Suprapubic skin (tissue), 4 donors: ENCODE measurements around the gene NFYC. TPM values are rescaled to one million over a fixed set of nuclear protein-coding genes. Genes with fewer than 3 reads are reported as not detected.

Source experiments
- DNase-seq, 2 donors: peaks; one replicate each; pipeline ENCODE4 v3.0.0-alpha.2; 2019; ENCODE audit warnings: low spot score in 2 of 2
- H3K27ac ChIP-seq: fragments of 200-600 bp; sonication (generic); one replicate; pipeline ENCODE4 v1.5.1; 2019
- H3K27me3 ChIP-seq: fragments of 200-600 bp; sonication (generic); one replicate; pipeline ENCODE4 v1.5.1; 2019
- H3K36me3 ChIP-seq: fragments of 200-600 bp; sonication (generic); one replicate; pipeline ENCODE4 v1.5.1; 2019
- H3K4me1 ChIP-seq: fragments of 200-600 bp; sonication (generic); one replicate; pipeline ENCODE4 v1.5.1; 2019
- H3K4me3 ChIP-seq: fragments of 200-600 bp; sonication (generic); one replicate; pipeline ENCODE4 v1.5.1; 2019; ENCODE audit warnings: mild to moderate bottlenecking
- H3K9me3 ChIP-seq: fragments of 200-600 bp; sonication (generic); one replicate; pipeline ENCODE4 v1.5.1; 2019
- CTCF ChIP-seq, 2 donors: fragments of 200-600 bp in 1 of 2; fragments of 450-650 bp in 1 of 2; sonication (generic) in 1 of 2; IDR thresholded peaks; one replicate each; pipeline ENCODE4 v1.5.1; 2016 to 2019; ENCODE audit warnings: antibody characterized with exemption in 2 of 2, mild to moderate bottlenecking in 1 of 2, moderate library complexity in 1 of 2
- EP300 ChIP-seq: sonication (generic); formaldehyde crosslinking; IDR thresholded peaks from one replicate; pipeline ENCODE4 v1.6.1; 2017; ENCODE audit warnings: antibody characterized with exemption
- POLR2A ChIP-seq, 2 donors: fragments of 450-650 bp; IDR thresholded peaks; one replicate each; pipeline ENCODE4 v1.6.1; 2017; ENCODE audit warnings: antibody characterized with exemption in 2 of 2, mild to moderate bottlenecking in 2 of 2, moderate library complexity in 2 of 2
- POLR2AphosphoS5 ChIP-seq, 3 donors: sonication (generic); formaldehyde crosslinking; IDR thresholded peaks; one replicate each; pipeline ENCODE4 v1.6.1; 2017; ENCODE audit warnings: antibody characterized with exemption in 3 of 3
- WGBS: methylation state at CpG from one replicate; pipeline ENCODE4 v1.1.5; 2018; 5-methylcytosine and 5-hydroxymethylcytosine counted together
- total RNA-seq, 4 donors: library from RNA; depleted of rRNA; stranded (reverse); fragments of >200 nt; gene quantifications; one replicate each; pipeline ENCODE4 v1.1.0, GENCODE V29; 2016

The NFYC gene
- total RNA-seq, 4 donors from 2014 or later: 62.9 to 111 (median 83.5) TPM

- no peak overlapping the region for H3K4me3 ChIP-seq
- peaks cover 15% of the 10 kb centered on the region for H3K4me1 ChIP-seq
- H3K9me3 ChIP-seq: no peaks in the 10 kb centered on the region
- WGBS: 66% methylated on average over 3 of the region's 3 CpGs
- H3K27ac ChIP-seq: no peak overlapping the region
- no peak for DNase-seq
- TF ChIP-seq EP300 (no peak), POLR2A (IDR thresholded peaks at IDR 0.05) (no peak), CTCF (IDR thresholded peaks at IDR 0.05) (no peak), POLR2AphosphoS5 (IDR thresholded peaks at IDR 0.05) (no peak)
- no peaks in the 10 kb centered on the region for H3K36me3 ChIP-seq
- H3K27me3 ChIP-seq: no peaks in the 10 kb centered on the region
These were observed 116.9 kb downstream of the NFYC start for GRCh38 chr1:40808444-40808843.

- no peak for DNase-seq
- no peak overlapping the region for H3K27ac ChIP-seq
- no peaks in the 10 kb centered on the region for H3K9me3 ChIP-seq
- H3K27me3 ChIP-seq: no peaks in the 10 kb centered on the region
- H3K4me1 ChIP-seq: peaks cover 15% of the 10 kb centered on the region
- TF ChIP-seq POLR2A (IDR thresholded peaks at IDR 0.05) (no peak), CTCF (IDR thresholded peaks at IDR 0.05) (no peak), EP300 (no peak), POLR2AphosphoS5 (IDR thresholded peaks at IDR 0.05) (no peak)
- no peaks in the 10 kb centered on the region for H3K36me3 ChIP-seq
- no peak overlapping the region for H3K4me3 ChIP-seq
- 77% methylated on average over 6 of the region's 6 CpGs for WGBS
These were observed 117.4 kb downstream of the NFYC start for GRCh38 chr1:40808909-40809308.

- Histone ChIP-seq H3K36me3 (no peaks in the 10 kb centered on the region), H3K27ac (no peak overlapping the region), H3K4me3 (no peak overlapping the region), H3K4me1 (peaks cover 15% of the 10 kb centered on the region), H3K9me3 (no peaks in the 10 kb centered on the region), H3K27me3 (no peaks in the 10 kb centered on the region)
- no peak for DNase-seq
- 91% methylated on average over 5 of the region's 5 CpGs for WGBS
- no peak for TF ChIP-seq POLR2AphosphoS5 (IDR thresholded peaks at IDR 0.05)
- TF ChIP-seq POLR2A (IDR thresholded peaks at IDR 0.05): no peak
These were observed 119.4 kb downstream of the NFYC start for GRCh38 chr1:40810927-40811326.

GRCh38 chr1:40815420-40815819 is 123.9 kb downstream of the NFYC start:
- TF ChIP-seq POLR2AphosphoS5 (IDR thresholded peaks at IDR 0.05) (no peak), POLR2A (IDR thresholded peaks at IDR 0.05) (no peak), CTCF (IDR thresholded peaks at IDR 0.05) (no peak), EP300 (no peak)
- DNase-seq: no peak
- Histone ChIP-seq H3K27me3 (no peaks in the 10 kb centered on the region), H3K27ac (no peak overlapping the region), H3K9me3 (no peaks in the 10 kb centered on the region), H3K4me1 (peaks cover 11% of the 10 kb centered on the region), H3K36me3 (no peaks in the 10 kb centered on the region), H3K4me3 (no peak overlapping the region)
- 76% methylated on average over 9 of the region's 9 CpGs for WGBS

- Histone ChIP-seq H3K27ac (no peak overlapping the region), H3K27me3 (no peaks in the 10 kb centered on the region), H3K4me3 (peak overlapping the region; percentile 36), H3K4me1 (peaks cover 11% of the 10 kb centered on the region), H3K9me3 (no peaks in the 10 kb centered on the region), H3K36me3 (no peaks in the 10 kb centered on the region)
- 57% methylated on average over 18 of the region's 19 CpGs for WGBS
- no peak for TF ChIP-seq CTCF (IDR thresholded peaks at IDR 0.05)
- no peak for TF ChIP-seq POLR2AphosphoS5 (IDR thresholded peaks at IDR 0.05)
- no peak for TF ChIP-seq EP300
- TF ChIP-seq POLR2A (IDR thresholded peaks at IDR 0.05): no peak
- no peak for DNase-seq
These were observed 126.3 kb downstream of the NFYC start for GRCh38 chr1:40817791-40818263.
